H1 (cell line): ENCODE measurements around the gene SH3D19. TPM values are rescaled to one million over a fixed set of nuclear protein-coding genes. Genes with fewer than 3 reads are reported as not detected.

Source experiments
- CTCF ChIA-PET: fragments of 300-600 bp; sonication (Branson Sonifier 250); formaldehyde crosslinking; loops from one replicate; lab custom pipeline; 2021; ENCODE audit not compliant: partially characterized antibody; lab: Charles Lee
- POLR2A ChIA-PET: fragments of 300-600 bp; sonication (Branson Sonifier 250); formaldehyde crosslinking; loops from one replicate; lab custom pipeline; 2021; ENCODE audit warnings: inconsistent platforms; ENCODE audit not compliant: partially characterized antibody; lab: Charles Lee
- DNase-seq, 2 experiments: peaks; one replicate each; pipeline versions ENCODE4 v3.0.0 to v3.0.0-alpha.2; 2010 to 2022; ENCODE audit warnings: low spot score in 2 of 2, low read depth in 1 of 2, mixed read lengths in 1 of 2
- FAIRE-seq: peaks from 2 replicates; lab custom pipeline; 2011; peaks lifted over from hg19 to GRCh38; lab: Jason Lieb, UNC
- H2AFZ ChIP-seq: 2 replicates; pipeline ENCODE4 v1.8.1; 2012; ENCODE audit warnings: low read length, inconsistent platforms
- H2AK5ac ChIP-seq: 2 replicates; pipeline ENCODE4 v1.6.1; 2013; ENCODE audit warnings: low read depth, low read length
- H2BK120ac ChIP-seq: replicated peaks from 2 replicates; pipeline ENCODE3; 2013; ENCODE audit warnings: low read depth, low read length, inconsistent platforms
- H2BK12ac ChIP-seq: 2 replicates; pipeline ENCODE4 v1.6.1; 2013; ENCODE audit warnings: low read depth, low read length
- H2BK15ac ChIP-seq: 2 replicates; pipeline ENCODE4 v1.6.1; 2013; ENCODE audit warnings: low read length
- H2BK20ac ChIP-seq: 2 replicates; pipeline ENCODE4 v1.6.1; 2013; ENCODE audit warnings: low read length
- H2BK5ac ChIP-seq: 2 replicates; pipeline ENCODE4 v1.6.1; 2013; ENCODE audit warnings: low read depth, low read length
- H3K14ac ChIP-seq: 2 replicates; pipeline ENCODE4 v1.6.1; 2013; ENCODE audit warnings: inconsistent platforms; ENCODE audit not compliant: insufficient read length
- H3K18ac ChIP-seq: 2 replicates; pipeline ENCODE4 v1.6.1; 2013; ENCODE audit warnings: low read length; ENCODE audit errors: extremely low read depth
- H3K23ac ChIP-seq: 2 replicates; pipeline ENCODE4 v1.6.1; 2013; ENCODE audit warnings: inconsistent platforms; ENCODE audit not compliant: insufficient read length
- H3K23me2 ChIP-seq: 2 replicates; pipeline ENCODE4 v1.6.1; 2013; ENCODE audit warnings: low read depth, low read length
- H3K27ac ChIP-seq: 2 replicates; pipeline ENCODE4 v1.6.1; 2011; ENCODE audit warnings: low read depth, low read length, inconsistent platforms
- H3K27me3 ChIP-seq, 4 experiments: replicated peaks in 1 of 4; 1 replicate in 1 of 4; 2 replicates in 3 of 4; pipeline versions ENCODE4 v1.6.1 to v1.8.1; 2011 to 2013; ENCODE audit warnings: low read length in 3 of 4, mild to moderate bottlenecking in 3 of 4, inconsistent platforms in 2 of 4, mixed read lengths in 2 of 4, moderate library complexity in 1 of 4; ENCODE audit not compliant: control insufficient read depth in 3 of 4, insufficient read depth in 3 of 4; ENCODE audit errors: extremely low read depth in 1 of 4
- H3K36me3 ChIP-seq, 4 experiments: 2 replicates each; pipeline versions ENCODE4 v1.6.1 to v1.8.1; 2011 to 2013; ENCODE audit warnings: mild to moderate bottlenecking in 4 of 4, low read length in 3 of 4, moderate library complexity in 2 of 4, control low read depth in 1 of 4, inconsistent platforms in 1 of 4; ENCODE audit not compliant: insufficient read depth in 4 of 4, control insufficient read depth in 2 of 4
- H3K4ac ChIP-seq: replicated peaks from 2 replicates; pipeline ENCODE3; 2013; ENCODE audit warnings: low read length, low read depth, mixed read lengths, inconsistent platforms; ENCODE audit not compliant: insufficient read length
- H3K4me1 ChIP-seq, 4 experiments: replicated peaks in 1 of 4; 1 replicate in 1 of 4; 2 replicates in 3 of 4; pipeline versions ENCODE4 v1.6.1 to v1.8.1; 2011 to 2013; ENCODE audit warnings: low read length in 3 of 4, inconsistent platforms in 2 of 4, mixed read lengths in 1 of 4; ENCODE audit not compliant: insufficient read depth in 4 of 4, control insufficient read depth in 3 of 4
- H3K4me2 ChIP-seq, 2 experiments: 2 replicates each; pipeline versions ENCODE4 v1.6.1 to v1.8.1; 2011 to 2013; ENCODE audit warnings: low read depth in 2 of 2, low read length in 2 of 2, control low read depth in 1 of 2, inconsistent platforms in 1 of 2, mild to moderate bottlenecking in 1 of 2; ENCODE audit not compliant: insufficient read depth in 1 of 2
- H3K4me3 ChIP-seq, 4 experiments: fragments of 200-600, 300-600 bp in 1 of 4; sonication (generic), shearing (Covaris generic), sonication (Bioruptor Twin) in 1 of 4; 2 replicates each; pipeline versions ENCODE4 v1.5.1 to v1.8.1; 2011 to 2016; ENCODE audit warnings: low read length in 4 of 4, low read depth in 3 of 4, control low read depth in 2 of 4, inconsistent platforms in 2 of 4, mild to moderate bottlenecking in 2 of 4, mixed read lengths in 1 of 4, moderate library complexity in 1 of 4; ENCODE audit not compliant: insufficient read depth in 2 of 4; ENCODE audit errors: extremely low read depth in 1 of 4
- H3K56ac ChIP-seq: replicated peaks from 2 replicates; pipeline ENCODE3; 2013; ENCODE audit warnings: low read depth, mild to moderate bottlenecking, mixed read lengths, low read length, inconsistent platforms; ENCODE audit not compliant: insufficient read length
- H3K79me1 ChIP-seq: 2 replicates; pipeline ENCODE4 v1.6.1; 2013; ENCODE audit warnings: low read depth, low read length, control low read depth
- H3K79me2 ChIP-seq, 2 experiments: 2 replicates each; pipeline versions ENCODE4 v1.6.1 to v1.8.1; 2012 to 2013; ENCODE audit warnings: low read length in 2 of 2, mild to moderate bottlenecking in 2 of 2, inconsistent platforms in 1 of 2; ENCODE audit not compliant: insufficient read depth in 2 of 2, control insufficient read depth in 1 of 2
- H3K9ac ChIP-seq, 4 experiments: replicated peaks in 1 of 4; 1 replicate in 1 of 4; 2 replicates in 3 of 4; pipeline versions ENCODE4 v1.6.1 to v1.8.1; 2011 to 2013; ENCODE audit warnings: low read depth in 3 of 4, low read length in 3 of 4, control low read depth in 2 of 4, mild to moderate bottlenecking in 2 of 4, moderate library complexity in 2 of 4, inconsistent platforms in 1 of 4; ENCODE audit errors: extremely low read depth in 1 of 4
- H3K9me3 ChIP-seq, 2 experiments: 2 replicates each; pipeline versions ENCODE4 v1.6.1 to v1.8.1; 2012 to 2013; ENCODE audit warnings: mild to moderate bottlenecking in 2 of 2, moderate library complexity in 2 of 2, control low read depth in 1 of 2, inconsistent platforms in 1 of 2, low read depth in 1 of 2, low read length in 1 of 2, mixed read lengths in 1 of 2; ENCODE audit not compliant: insufficient read depth in 2 of 2
- H4K20me1 ChIP-seq, 2 experiments: replicated peaks in 1 of 2; 2 replicates each; pipeline versions ENCODE3 to v1.8.1; 2011 to 2013; ENCODE audit warnings: inconsistent platforms in 2 of 2, low read length in 2 of 2, mild to moderate bottlenecking in 1 of 2; ENCODE audit not compliant: insufficient read depth in 2 of 2, control insufficient read depth in 1 of 2
- H4K5ac ChIP-seq: 2 replicates; pipeline ENCODE4 v1.6.1; 2013; ENCODE audit warnings: low read length, low read depth, mixed read lengths, inconsistent platforms; ENCODE audit not compliant: insufficient read length
- H4K8ac ChIP-seq: 2 replicates; pipeline ENCODE4 v1.8.0; 2013; ENCODE audit warnings: mild to moderate bottlenecking, moderate library complexity, low read length, inconsistent platforms; ENCODE audit not compliant: insufficient read depth; ENCODE audit errors: extremely low read depth
- H4K91ac ChIP-seq: replicated peaks from 2 replicates; pipeline ENCODE3; 2013; ENCODE audit warnings: low read length, mixed read lengths, inconsistent platforms; ENCODE audit not compliant: insufficient read length
- CBX5 ChIP-seq: fragments of 300-800, 300-1000 bp; sonication (generic); IDR thresholded peaks from 2 replicates; pipeline ENCODE4 v1.7.1; 2016; ENCODE audit warnings: antibody characterized with exemption, low read length, low read depth
- EZH2 ChIP-seq: fragments of 200-600 bp; sonication (generic); IDR thresholded peaks from 2 replicates; pipeline ENCODE4 v1.7.1; 2012; ENCODE audit warnings: low read depth, mild to moderate bottlenecking, moderate library complexity, low read length, inconsistent platforms; ENCODE audit not compliant: severe bottlenecking
- GTF2F1 ChIP-seq: IDR thresholded peaks from 2 replicates; pipeline ENCODE4 v1.6.1; 2012; ENCODE audit warnings: low read depth, low read length, improper control_type of control experiment, borderline replicate concordance
- KDM1A ChIP-seq: fragments of 200-600, 300-600 bp; sonication (generic); IDR thresholded peaks from 2 replicates; pipeline ENCODE4 v1.7.1; 2016; ENCODE audit warnings: mild to moderate bottlenecking, low read length, borderline replicate concordance
- KDM4A ChIP-seq: IDR thresholded peaks from one replicate; pipeline ENCODE4 v1.7.1; 2012; ENCODE audit warnings: low read depth, mild to moderate bottlenecking, moderate library complexity, low read length, inconsistent platforms; ENCODE audit not compliant: severe bottlenecking
- POLR2A ChIP-seq, 2 experiments: IDR thresholded peaks; 1 replicate in 1 of 2; 2 replicates in 1 of 2; pipeline ENCODE4 v1.6.1; 2011; ENCODE audit warnings: low read depth in 2 of 2, low read length in 2 of 2, mild to moderate bottlenecking in 2 of 2; ENCODE audit errors: control extremely low read depth in 1 of 2
- SAP30 ChIP-seq: fragments of 300-600 bp; sonication (generic); IDR thresholded peaks from 2 replicates; pipeline ENCODE4 v1.7.1; 2012; ENCODE audit warnings: low read length, moderate library complexity, mild to moderate bottlenecking, inconsistent platforms; ENCODE audit not compliant: insufficient read depth, insufficient replicate concordance
- SIRT6 ChIP-seq: IDR thresholded peaks from one replicate; pipeline ENCODE4 v1.7.1; 2012; ENCODE audit warnings: low read length, inconsistent platforms
- SP2 ChIP-seq: IDR thresholded peaks from 2 replicates; pipeline ENCODE4 v1.6.1; 2012; ENCODE audit warnings: mild to moderate bottlenecking, low read length, inconsistent platforms
- TAF1 ChIP-seq: IDR thresholded peaks from 2 replicates; pipeline ENCODE4 v1.6.1; 2011; ENCODE audit warnings: mild to moderate bottlenecking, low read depth, low read length
- YY1 ChIP-seq: IDR thresholded peaks from 2 replicates; pipeline ENCODE4 v1.6.1; 2011; ENCODE audit warnings: low read depth, mild to moderate bottlenecking, low read length
- WGBS, 2 experiments: shearing (Covaris generic) in 1 of 2; methylation state at CpG; one replicate each; pipeline versions ENCODE4 v1.1.6 to v1.1.7; 2013 to 2015; ENCODE audit warnings: low lambda C conversion rate in 2 of 2, mixed read lengths in 2 of 2, inconsistent platforms in 1 of 2, low coverage in 1 of 2, missing lambda C conversion rate in 1 of 2; ENCODE audit not compliant: insufficient replicate concordance in 2 of 2, insufficient coverage in 1 of 2, insufficient read length in 1 of 2; ENCODE audit errors: extremely low coverage in 1 of 2, missing lambda C conversion rate in 1 of 2; 5-methylcytosine and 5-hydroxymethylcytosine counted together
- polyA plus RNA-seq, 7 experiments: library from polyadenylated mRNA; depleted of rRNA in 3 of 7; stranded (reverse) in 5 of 7; unstranded in 2 of 7; fragments of >200 nt in 5 of 7; fragments of 200-250 nt in 2 of 7; gene quantifications; 1 replicate in 5 of 7; 2 replicates in 1 of 7; 4 replicates in 1 of 7; pipeline versions ENCODE4 v1.2.1 to v1.2.3, GENCODE V29; 2011 to 2013; ENCODE audit warnings: missing spikeins in 2 of 7, mixed read lengths in 2 of 7
- total RNA-seq: library from RNA; stranded (reverse); fragmentation: NEBNext Ultra II Directional; extraction: Animal tissue kit (Norgen Biotek cat#: 25700); gene quantifications from 2 replicates; pipeline ENCODE4 v1.2.1, GENCODE V29; 2021

SH3D19 gene
- total and polyA plus RNA-seq, 2 of the 8 experiments (the other 6 are each of a cell fraction or from before 2014, with no cell fraction given) = 11.7 to 51.3 TPM

DNA sequence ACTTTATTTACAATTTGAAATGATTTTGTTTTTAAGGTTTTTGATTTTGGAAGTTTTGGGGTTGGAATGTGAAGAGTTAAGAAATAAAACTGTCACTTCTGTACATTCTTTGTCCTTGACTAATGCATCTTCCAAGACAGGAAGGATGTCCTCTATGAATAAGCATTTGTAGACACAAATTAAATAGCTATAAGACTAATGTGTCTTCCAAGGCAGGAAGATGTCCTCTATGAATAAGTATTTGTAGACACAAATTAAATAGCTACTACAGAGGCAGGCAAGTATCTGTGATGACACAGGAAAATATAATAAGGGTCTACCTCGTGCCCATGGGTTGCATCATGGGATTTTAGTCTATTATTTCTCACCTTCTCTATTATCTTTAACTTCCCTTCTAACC lies 33.9 kb downstream of the SH3D19 start:
- FAIRE-seq = no peak
- WGBS, 2 experiments = 91% methylated on average over 1 of the region's 1 CpG; no CpG with 5 or more reads in 1 of the 2 experiments
- Histone ChIP-seq H3K23ac (no peak overlapping the region), H2BK15ac (no peak overlapping the region), H3K9ac (no peak overlapping the region), H4K20me1 (no peaks in the 10 kb centered on the region), H2BK5ac (no peak overlapping the region), H3K4ac (no peak overlapping the region), H2BK120ac (no peak overlapping the region), H4K91ac (no peak overlapping the region), H3K4me3 (no peak overlapping the region), H3K18ac (no peak overlapping the region), H2BK20ac (no peak overlapping the region), H3K27me3 (no peaks in the 10 kb centered on the region), H4K5ac (no peak overlapping the region), H2AK5ac (no peak overlapping the region), H3K79me2 (peaks cover 0 to 82% of the 10 kb centered on the region in 2 experiments; a peak in 2 of 4 replicates), H3K4me2 (no peak overlapping the region), H2AFZ (no peak overlapping the region), H3K23me2 (no peaks in the 10 kb centered on the region), H3K4me1 (peaks cover 2 to 6% (median 3%) of the 10 kb centered on the region in 4 experiments; a peak in 4 of 7 replicates), H4K8ac (no peak overlapping the region), H3K56ac (no peak overlapping the region), H3K9me3 (no peaks in the 10 kb centered on the region), H3K14ac (no peak overlapping the region), H3K36me3 (no peaks in the 10 kb centered on the region; a peak in 1 of 8 replicates), H3K27ac (no peak overlapping the region), H2BK12ac (no peak overlapping the region), H3K79me1 (peaks cover 6% of the 10 kb centered on the region)
- POLR2A ChIA-PET = interaction anchor here (0.8 to 1.9 kb wide), 3 partner anchors 8 to 191 kb away, joined by 3 to 7 read pairs (median 3); partner anchors contain the start of gene SH3D19
- no peak for DNase-seq
- CTCF ChIA-PET = interaction anchor here (1.7 kb wide), 1 partner anchor 15 kb away, joined by 4 read pairs; the partner anchor contains the start of gene PRSS48
- TF ChIP-seq SIRT6 (no peak), GTF2F1 (no peak), POLR2A (IDR thresholded peaks at IDR 0.05; ENCODE audit: control extremely low read depth in 1 of 2, low read depth in 2 of 2, low read length in 2 of 2) (no peak), KDM4A (no peak), SP2 (no peak), CBX5 (no peak), SAP30 (no peak), TAF1 (no peak), YY1 (no peak), KDM1A (no peak), EZH2 (no peak)
